SU-DHL-6 (cell line): ENCODE measurements around the gene STARD10.

Experiments used
- EZH2phosphoT487 ChIP-seq: fragments of 200-600 bp; sonication (generic), shearing (Covaris generic); conservative IDR thresholded peaks from 2 replicates; pipeline ENCODE4 v1.6.1; 2018; ENCODE audit warnings: mild to moderate bottlenecking, antibody characterized with exemption, low read length, moderate library complexity, mixed read lengths
- TF ChIP-seq, protein P1 (sequence below): fragments of 200-600 bp; sonication (generic); IDR thresholded peaks from one replicate; pipeline ENCODE4 v1.5.1; 2017; ENCODE audit warnings: antibody characterized with exemption, mild to moderate bottlenecking, low read length, moderate library complexity; ENCODE audit not compliant: insufficient read depth, poor library complexity, severe bottlenecking

DNA sequence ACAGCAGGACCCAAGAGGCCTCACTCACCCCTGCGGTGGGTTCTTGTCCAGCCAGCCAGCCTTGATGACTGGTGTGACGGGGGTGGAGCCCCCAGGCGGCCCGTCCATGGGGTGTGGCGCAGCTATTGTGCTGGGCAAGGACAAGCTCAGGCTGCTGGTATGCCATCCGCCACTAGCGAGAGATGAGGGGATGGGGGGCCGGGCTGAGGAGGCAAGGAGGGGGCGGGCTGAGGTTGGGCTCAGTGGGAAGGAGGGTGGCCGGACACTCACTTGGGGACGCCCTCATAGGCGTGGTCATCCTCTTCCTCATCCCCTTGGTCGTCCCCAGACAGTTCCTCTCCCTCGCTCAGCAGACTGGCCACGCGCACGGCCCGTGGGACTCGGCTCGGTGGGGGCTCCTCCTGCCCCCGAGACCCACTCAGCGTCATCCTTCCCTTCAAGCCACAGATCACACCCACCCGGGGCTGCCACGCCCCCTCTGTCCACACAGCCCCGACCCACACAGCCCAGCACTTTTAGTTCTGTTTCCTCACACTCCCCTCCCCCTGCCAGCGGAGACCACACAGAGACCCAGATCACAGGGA lies 81.6 kb downstream of the STARD10 start:
- TF ChIP-seq, protein P1, sequence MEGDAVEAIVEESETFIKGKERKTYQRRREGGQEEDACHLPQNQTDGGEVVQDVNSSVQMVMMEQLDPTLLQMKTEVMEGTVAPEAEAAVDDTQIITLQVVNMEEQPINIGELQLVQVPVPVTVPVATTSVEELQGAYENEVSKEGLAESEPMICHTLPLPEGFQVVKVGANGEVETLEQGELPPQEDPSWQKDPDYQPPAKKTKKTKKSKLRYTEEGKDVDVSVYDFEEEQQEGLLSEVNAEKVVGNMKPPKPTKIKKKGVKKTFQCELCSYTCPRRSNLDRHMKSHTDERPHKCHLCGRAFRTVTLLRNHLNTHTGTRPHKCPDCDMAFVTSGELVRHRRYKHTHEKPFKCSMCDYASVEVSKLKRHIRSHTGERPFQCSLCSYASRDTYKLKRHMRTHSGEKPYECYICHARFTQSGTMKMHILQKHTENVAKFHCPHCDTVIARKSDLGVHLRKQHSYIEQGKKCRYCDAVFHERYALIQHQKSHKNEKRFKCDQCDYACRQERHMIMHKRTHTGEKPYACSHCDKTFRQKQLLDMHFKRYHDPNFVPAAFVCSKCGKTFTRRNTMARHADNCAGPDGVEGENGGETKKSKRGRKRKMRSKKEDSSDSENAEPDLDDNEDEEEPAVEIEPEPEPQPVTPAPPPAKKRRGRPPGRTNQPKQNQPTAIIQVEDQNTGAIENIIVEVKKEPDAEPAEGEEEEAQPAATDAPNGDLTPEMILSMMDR: no peak
- no peak for TF ChIP-seq EZH2phosphoT487
